ENCODE results near the gene AMIGO3.
A peak's percentile ranks its signal among the peaks of the same experiment; 100 is the strongest.

The AMIGO3 gene

DNA sequence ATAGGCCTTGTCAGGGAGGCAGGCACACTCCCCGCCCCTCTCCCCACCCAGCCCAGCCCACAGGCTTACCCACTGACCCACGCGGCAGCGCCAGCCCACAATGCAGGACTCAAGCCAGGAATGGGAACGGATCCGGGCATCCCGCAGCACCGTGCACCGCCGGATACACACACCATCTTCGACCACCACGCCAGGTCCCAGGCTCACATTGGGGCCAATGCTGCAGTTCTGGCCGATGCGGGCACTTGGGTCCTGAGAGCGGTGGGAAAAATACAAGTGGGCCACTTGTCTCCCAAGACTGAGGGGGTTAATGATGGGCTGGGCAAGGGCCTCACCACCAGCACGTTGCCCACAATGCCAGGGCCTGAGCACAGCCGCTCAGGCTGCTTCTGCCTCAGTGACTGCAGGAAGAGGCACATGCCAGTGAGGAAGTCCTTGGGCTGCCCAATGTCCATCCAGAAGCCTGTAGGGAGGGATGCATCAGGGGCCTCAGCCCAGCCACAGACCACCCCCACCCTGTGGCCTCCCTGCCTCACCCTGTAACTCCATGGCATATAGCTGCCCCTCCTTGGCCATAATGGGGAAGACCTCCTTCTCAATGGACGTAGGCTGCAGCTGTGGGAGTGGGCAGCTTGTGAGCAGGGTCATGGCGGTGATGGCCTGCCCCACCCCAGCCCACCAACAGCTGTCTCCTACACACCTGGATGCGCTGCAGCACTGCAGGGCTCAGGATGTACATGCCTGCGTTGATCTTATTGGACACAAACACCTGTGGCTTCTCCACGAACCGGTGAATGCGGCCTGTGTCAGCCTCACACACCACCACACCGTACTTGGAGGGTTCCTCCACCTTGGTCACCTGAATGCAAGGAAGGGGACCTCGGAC is 2.7 kb upstream of the AMIGO3 start:
- TF ChIP-seq, protein P1, sequence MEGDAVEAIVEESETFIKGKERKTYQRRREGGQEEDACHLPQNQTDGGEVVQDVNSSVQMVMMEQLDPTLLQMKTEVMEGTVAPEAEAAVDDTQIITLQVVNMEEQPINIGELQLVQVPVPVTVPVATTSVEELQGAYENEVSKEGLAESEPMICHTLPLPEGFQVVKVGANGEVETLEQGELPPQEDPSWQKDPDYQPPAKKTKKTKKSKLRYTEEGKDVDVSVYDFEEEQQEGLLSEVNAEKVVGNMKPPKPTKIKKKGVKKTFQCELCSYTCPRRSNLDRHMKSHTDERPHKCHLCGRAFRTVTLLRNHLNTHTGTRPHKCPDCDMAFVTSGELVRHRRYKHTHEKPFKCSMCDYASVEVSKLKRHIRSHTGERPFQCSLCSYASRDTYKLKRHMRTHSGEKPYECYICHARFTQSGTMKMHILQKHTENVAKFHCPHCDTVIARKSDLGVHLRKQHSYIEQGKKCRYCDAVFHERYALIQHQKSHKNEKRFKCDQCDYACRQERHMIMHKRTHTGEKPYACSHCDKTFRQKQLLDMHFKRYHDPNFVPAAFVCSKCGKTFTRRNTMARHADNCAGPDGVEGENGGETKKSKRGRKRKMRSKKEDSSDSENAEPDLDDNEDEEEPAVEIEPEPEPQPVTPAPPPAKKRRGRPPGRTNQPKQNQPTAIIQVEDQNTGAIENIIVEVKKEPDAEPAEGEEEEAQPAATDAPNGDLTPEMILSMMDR (IDR thresholded peaks at IDR 0.05; ENCODE audit: control insufficient read depth, extremely low read depth, insufficient read depth) = no peak
- DNase-seq (ENCODE audit: low read depth) = no peak
- H3K4me3 ChIP-seq (ENCODE audit: low read depth, low read length) = peak overlapping the region; percentile 91

DNA sequence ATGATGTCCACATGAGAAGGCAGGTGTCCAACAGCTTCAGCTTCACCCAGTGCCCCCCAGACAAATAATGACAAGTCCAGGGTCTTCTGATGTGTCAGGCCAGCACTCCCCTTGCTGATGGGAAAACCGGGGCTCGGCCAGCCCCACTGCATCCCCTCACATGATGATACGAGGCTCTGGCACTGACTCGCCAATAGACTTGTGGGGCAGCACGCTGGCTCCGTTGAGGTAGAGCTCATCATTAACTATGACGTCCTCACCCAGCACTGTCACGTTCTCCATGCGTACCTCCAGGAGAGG is 2.1 kb upstream of the AMIGO3 start:
- TF ChIP-seq, protein P1 (IDR thresholded peaks at IDR 0.05; ENCODE audit: control insufficient read depth, extremely low read depth, insufficient read depth) = no peak

DNA sequence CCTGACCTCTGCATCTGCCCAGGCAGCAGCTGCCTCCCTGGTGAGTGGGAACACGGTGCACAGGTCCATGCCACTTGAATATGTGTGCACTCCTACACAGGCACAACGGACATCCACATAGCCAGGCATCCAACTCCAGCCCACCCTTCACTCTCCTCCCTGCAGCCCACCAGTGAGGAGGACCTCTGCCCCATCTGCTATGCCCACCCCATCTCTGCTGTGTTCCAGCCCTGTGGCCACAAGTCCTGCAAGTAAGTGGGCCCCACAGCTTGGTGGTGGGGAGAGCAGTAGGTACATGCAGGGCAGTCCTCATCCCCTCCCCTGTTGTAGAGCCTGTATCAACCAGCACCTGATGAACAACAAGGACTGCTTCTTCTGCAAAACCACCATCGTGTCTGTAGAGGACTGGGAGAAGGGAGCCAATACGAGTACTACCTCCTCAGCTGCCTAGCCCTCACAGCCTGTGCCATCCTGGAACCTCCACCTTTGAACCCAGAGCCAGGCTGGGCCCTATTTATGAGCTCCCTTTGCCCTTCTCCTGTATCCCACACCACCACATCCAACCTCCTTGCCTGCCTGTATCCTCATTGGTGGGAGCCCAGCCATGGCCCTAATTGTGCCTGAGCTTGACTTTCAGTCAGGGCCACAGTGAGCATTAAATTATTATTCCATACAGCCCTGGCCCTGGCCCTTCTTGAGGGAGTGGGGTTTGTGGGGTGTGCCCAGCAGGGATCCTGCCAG is 1.5 kb upstream of the AMIGO3 start:
- TF ChIP-seq, protein P1 (IDR thresholded peaks at IDR 0.05; ENCODE audit: control insufficient read depth, extremely low read depth, insufficient read depth) = no peak
- no peak for DNase-seq (ENCODE audit: low read depth)
- no peak overlapping the region for H3K4me3 ChIP-seq (ENCODE audit: low read depth, low read length)

More for the DNA sequence above, 2.1 kb upstream of the AMIGO3 start:
- no peak overlapping the region for H3K4me3 ChIP-seq (ENCODE audit: low read depth, low read length)
- no peak for DNase-seq (ENCODE audit: low read depth)

DNA sequence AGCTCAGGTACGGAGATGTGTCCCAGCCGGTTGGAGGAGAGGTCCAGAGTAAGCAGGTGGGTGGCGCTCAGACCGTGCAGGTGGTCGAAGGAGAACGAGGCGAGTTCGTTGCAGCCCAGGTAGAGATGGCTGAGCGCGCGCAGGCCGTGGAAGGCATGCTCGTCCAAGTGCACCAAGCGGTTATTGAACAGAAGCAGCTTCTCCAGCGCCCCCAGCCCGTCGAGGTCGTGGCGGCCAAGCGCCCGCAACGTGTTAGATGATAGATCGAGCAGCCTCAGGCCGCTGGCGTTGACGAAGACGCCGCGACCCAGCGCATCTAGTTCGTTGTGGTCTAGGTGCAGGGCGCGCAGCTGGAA is 648 bp downstream of the AMIGO3 start:
- no peak for DNase-seq (ENCODE audit: low read depth)
- TF ChIP-seq, protein P1 (IDR thresholded peaks at IDR 0.05; ENCODE audit: control insufficient read depth, extremely low read depth, insufficient read depth) = no peak
- H3K4me3 ChIP-seq (ENCODE audit: low read depth, low read length) = peak overlapping the region; percentile 43

DNA sequence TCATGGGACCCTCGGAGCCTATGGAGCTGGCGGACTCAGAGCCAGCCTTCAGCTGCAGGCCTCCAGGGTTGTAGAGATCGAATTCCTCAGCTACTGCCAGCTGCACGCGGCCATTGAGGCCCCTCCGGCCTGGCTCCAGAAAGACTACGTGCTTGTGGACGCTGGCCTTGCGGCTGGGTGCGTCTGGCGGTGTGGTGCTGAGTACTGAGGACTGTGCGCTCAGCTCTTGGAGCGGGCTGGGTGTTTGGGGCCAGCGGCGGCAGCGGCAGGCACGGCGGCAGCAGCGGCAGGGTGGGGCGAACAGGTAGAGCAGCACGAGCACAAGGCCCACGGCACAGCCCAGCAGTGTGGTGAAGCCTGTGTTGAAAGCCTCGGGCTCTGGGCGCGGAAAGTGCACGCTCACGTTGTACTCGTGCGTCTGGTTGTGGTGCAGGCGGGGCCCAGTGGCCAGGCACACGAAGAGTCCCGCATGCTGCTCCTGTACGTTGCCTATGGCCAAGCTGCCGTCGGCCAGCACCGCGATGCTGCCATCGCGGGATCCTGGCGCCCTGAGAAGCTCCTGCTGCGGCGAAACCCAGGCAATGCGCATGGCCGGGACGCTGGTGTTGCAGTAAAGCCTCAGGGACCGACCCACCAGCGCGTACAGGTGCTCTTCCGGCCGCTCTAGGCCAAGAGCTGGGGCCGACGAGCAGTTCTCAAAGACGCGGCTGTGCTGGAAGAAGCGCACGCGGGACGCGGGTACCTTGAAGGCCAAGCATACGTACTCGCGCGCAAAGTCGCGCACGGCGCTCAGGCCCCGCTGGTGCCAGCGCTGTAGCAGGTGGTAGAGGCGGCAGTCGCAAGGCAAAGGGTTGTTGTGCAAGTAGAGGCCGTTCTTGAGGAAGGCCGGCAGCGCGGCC is 1.3 kb downstream of the AMIGO3 start:
- TF ChIP-seq, protein P1 (IDR thresholded peaks at IDR 0.05; ENCODE audit: control insufficient read depth, extremely low read depth, insufficient read depth) = no peak
- DNase-seq (ENCODE audit: low read depth) = no peak
- H3K4me3 ChIP-seq (ENCODE audit: low read depth, low read length) = no peak overlapping the region

DNA sequence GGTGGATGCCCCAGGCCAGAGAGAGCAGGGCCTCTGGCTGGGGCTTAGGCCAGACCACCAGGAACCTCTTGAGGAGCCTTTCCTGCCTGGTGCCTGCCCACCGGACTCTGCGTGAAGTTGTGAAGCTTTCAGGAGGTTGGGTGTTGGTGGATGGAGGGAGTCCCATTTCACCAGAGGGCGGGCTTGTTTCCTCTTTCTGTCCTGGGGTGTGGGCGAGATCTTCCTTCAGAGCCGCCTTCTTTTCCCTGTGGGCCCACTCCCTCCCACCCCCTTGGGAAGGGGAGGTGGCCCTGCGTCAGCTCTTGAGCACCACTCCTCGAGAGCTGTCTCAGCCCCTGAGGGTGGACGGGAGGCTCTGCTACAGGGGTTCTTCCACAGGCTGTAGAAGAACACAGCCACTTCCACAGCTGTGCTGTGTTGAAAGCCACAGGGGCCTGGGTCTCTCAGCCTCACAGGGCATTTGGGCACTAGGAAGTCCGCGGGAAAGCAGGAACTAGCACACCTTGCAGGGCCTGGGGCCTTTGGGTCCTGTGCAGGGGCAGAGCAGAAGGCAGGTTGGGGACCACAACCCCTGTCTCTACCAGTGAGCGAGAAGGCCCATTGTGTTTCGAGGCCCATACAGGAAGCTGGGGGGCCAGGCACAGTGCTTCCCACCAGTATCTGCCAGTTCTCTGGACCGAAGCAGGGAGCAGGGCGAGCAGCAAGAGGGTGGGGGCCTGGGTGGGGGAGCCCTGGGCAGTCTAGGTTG is 2.1 kb downstream of the AMIGO3 start:
- TF ChIP-seq, protein P1 (IDR thresholded peaks at IDR 0.05; ENCODE audit: control insufficient read depth, extremely low read depth, insufficient read depth) = no peak

More for the DNA sequence above, 2.1 kb downstream of the AMIGO3 start:
- H3K4me3 ChIP-seq (ENCODE audit: low read depth, low read length) = no peak overlapping the region
- no peak for DNase-seq (ENCODE audit: low read depth)
